Limb (tissue), 2 donors: ENCODE measurements around the gene CNTNAP4.

ENCODE experiments used
- DNase-seq, 2 donors: peaks; one replicate each; pipeline ENCODE4 v3.0.0-alpha.2; 2016; ENCODE audit errors: extremely low spot score in 2 of 2

The CNTNAP4 gene

DNA sequence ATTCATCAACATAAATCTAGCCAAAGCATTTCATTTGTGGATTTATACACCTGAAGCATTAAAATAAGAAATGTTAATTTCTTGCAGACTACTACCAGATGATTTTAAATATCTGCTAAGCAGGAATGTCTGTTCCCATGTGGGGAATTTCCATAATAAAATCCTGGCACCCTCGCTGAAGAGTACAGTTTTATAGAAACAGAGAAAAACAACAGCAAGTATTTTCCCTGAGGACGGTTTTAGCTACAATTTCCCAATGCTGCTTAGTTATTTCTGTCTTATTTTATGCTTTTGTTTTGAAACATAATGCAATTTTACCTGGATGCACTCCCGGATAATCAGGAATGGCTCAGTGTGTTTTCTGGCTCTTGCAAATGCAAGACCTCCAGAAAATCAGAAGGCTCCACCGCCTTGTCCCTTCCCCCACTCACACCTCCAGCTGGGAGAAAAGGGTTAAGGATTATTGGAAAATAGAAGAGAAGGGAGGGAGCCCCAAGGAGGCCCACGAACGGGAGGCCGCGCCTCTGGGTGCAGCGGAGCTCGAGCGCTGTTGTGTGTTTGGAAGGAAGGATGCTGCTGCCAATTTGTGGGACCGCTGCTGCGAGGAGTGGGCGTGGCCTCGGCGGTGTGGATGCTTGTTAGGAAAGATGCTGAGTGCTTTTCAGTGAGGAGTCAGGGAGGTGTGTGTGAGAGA is at the start of gene CNTNAP4:
TSS of gene CNTNAP4 (plus strand) at position 657 of the 694 bp plus-strand sequence. CDS start 262 bp downstream, outside the sequence.
- peak; percentile 52 to 72 for DNase-seq

DNA sequence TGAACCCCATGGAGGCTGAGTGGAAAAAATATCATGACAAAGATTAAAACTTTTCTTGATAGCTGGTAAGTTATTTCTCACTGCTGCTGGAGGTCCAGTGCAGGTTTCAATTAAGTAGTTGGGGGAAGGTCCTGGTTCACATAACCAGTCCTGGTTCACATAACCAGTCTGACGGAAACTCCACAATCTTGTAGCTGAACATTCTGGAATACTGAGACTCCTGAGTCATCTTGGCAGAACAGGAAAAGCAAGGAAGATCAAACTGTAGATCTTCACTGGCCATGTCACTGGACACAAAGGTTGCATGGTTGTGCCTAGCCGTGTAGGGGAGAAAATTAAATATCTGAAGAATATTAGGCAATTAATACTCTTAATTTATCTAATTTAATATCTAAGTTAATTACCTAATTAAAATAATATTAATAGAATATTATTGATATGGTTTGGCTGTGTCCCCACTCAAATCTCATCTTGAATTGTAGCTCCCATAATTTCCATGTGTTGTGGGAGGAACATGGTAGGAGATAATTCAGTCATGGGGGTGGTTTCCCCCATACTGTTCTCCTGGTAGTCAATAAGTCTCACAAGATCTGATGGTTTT is 48.6 kb upstream of the CNTNAP4 start:
- no peak for DNase-seq

DNA sequence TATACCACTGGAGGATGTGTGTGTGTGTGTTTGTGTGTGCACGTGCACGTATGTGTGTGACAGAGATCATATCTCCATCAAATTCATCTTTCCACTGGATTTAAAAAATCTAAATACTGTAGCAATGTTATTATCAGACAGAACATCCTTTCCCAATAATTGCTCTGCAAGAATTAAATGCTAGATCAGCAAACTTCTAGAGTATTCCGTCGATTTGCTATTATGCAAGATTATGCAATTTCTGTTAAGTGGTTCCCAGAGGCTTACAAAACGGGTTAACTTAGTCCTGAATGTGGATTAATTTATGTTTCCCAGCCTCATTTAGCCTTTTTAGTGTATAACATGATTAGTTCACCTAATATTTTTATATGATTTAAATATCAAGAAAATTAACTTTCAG is 44.5 kb upstream of the CNTNAP4 start:
- no peak for DNase-seq

DNA sequence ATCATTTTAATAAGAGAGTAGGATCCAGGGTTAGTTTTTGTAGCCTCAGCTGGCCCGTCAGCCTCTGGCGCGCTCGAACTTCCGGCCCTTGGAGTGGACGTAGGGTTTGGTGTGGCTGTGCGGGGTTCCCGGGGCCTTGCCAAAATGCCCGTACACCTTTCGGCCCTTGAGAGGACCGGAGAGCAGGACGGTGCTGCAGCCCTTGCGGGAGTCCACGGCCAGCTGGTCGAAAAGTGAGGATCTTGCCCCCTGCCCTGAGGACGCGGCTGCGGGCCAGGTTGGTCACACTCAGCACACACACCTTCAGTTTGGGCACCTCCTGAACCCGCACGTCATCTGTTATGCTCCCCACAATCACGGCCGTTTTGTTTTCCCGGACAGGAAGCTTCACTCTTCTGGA is 42.2 kb upstream of the CNTNAP4 start:
- no peak for DNase-seq

DNA sequence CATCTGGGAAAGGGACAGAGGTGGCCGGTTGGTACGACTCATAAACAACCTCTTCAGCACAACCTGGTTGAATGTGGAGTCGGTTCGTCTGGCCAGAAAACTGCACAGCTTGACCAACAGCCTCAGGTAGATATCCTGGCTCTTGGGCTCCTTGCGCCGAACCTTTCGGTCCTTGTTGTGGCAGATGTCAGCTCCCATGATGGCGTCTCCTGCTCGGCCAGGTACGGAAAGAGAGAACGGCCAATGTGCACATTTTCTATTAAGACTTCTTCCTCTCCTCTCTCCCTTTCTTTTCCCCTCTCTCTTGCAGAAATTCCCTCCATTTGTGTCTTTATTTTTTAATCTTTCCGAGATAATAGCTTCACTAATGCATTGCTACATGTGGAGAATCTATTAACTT is 41.8 kb upstream of the CNTNAP4 start:
- DNase-seq, result no peak

DNA sequence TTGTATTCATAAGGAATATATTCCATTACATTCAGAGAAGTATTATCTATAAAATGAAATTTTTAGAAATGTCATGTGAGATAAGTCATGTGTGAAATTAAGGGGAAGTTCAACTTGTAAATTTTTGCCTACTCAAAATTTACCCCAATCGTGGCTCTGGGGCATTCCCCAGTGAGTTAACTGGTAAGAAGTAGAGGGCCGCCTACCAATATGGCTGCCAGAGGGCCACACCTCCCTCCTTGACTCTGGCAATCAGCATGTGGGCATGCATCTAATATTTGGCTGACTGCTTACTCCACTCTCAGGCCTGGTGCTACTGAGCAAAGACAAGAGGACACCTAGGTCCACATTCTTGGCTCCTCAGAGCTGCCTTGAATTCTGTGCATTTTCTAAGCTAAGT is 39.7 kb upstream of the CNTNAP4 start:
- no peak for DNase-seq

DNA sequence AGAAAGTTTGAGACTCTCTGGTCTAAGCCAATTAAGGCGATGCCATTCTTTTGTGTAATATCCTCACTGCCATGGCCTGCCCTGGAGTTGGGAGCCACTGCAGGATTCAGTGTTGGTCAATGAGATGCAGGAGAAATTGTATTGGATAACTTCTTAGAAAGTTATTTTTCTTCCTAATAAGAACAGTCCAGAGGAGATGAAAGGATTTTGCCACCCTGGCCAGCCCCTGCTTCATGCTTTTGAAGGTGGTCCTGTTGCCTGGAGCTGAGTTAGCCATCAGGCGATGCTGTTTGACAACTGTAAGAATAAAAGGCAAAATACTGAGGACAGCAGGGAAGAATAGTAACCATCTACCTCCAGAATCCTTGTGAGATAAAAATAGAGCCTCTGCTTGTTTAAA is 35.4 kb upstream of the CNTNAP4 start:
- DNase-seq, result no peak

DNA sequence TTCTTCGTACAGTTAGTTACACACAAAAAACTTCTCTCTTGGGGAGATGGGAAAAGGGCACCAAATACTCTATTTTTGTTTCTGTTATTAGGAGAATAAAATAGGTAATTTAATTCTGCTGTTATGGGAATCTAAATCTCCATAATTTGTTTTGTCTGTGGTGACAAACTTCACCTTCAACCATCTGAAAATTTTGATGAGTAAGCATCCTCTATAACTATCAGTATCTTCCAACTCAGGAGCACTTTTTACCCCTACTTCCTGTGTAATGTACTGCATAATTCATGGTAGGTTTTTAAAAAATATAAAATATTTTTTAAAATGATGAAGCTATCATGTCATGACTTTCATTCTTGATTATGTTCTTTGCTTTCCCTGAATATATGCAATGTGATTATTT is 33.6 kb upstream of the CNTNAP4 start:
- DNase-seq, result no peak

DNA sequence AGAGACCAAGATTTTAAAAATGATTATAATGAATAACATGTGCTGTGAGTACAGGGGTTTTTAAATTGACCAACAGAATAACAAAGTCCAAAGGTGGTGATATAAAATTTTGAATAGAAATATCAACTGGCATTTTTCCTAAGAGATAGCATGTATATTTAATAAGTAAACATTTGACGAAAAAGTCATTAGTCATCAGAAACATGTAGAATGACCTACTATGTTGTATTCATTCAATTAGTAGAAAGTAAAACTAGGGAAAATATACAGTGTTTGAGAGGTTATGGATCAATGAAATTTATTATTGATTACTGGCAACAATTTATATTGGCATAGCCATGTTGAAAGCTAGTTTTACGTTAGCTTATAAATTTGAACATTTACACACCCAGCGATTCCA is 30.6 kb upstream of the CNTNAP4 start:
- DNase-seq, result no peak

DNA sequence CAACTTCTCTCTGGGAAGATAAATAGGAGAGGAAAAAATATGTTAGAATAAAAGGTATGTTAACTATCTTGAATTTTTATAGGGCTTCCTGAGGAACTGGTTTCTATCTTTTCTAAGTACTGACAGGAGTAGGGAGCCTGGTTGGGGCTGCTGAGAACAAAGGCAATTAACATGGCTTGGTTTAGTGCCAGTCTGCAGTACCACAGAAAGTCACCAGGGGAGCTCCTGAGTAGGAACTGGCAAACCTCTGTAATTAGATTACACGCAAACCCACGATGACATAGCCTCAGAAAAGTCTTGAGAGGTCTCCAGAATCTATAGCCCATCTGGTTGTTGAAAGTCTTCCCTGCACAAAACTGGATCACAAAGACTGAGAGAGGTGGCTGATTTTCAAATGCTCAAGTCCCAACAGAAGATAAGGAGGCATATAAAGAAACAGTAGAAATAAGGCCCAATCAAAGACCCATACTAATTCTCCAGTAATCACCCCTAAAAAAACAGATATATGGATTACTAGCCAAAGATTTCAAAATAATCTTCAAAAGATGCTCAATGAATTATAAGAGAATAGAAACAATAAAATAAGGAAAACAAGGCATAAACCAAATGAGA is 11.7 kb upstream of the CNTNAP4 start:
- no peak for DNase-seq

DNA sequence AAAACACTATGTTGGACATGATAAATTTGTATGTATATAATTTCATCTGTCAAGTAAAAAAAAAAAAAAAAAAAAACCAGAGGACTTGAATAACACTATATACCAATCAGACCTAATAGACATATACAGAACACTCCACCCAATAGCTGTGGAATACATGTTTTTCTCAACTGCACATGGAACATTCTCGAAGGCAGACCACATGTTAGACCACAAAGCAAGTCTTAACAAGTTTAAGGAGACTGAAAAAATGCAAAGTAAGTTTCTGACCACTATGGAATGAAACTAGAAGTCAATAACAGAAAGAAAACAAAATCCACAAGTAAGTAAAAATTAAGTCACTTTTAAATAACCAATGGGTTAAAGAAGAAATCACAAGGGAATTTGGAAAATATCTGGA is 8.4 kb upstream of the CNTNAP4 start:
- no peak for DNase-seq

DNA sequence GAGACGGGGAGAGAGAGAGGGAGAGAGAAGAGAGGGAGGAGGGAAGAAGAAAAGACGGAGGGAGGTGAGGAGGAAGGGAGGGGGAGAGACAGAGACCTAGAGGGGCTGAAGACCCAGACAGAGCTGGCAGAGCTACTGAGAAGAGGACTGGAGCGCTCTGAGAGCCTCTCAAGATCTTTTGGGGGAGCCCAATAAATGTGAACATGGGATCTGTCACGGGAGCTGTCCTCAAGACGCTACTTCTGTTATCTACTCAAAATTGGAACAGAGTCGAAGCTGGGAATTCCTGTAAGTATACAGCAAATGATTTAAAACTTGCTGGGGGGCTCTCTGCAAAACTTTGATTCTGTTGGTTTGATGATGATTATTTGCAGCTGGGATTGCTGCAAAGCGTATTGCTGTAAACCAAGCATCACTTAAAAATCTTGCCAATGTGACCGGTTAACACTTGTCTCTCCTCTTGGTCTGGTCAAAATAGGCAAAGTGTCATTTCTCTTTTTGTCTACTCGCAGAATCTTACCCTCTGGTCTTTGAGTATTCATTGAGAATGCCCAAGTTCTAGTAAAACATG is 344 bp downstream of the CNTNAP4 start:
- no peak for DNase-seq

DNA sequence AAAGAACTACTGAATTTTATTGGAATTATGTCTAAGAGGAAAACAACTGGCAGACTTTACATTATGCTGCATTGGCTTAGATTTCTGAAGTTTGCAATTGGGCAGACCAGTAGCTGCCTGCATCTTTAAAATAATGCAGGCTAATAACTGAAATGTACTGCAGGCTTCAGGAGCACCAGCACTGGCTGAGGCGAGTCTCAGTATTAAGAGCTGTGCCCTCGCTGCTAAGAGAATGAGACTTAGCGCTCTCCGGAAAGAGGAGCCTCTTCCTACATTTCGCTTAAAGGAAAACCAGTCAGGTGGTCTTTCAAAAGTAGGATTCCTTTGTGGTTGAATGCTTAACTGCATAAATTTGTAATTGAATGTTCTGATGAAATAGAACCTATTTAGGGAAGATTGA is 885 bp downstream of the CNTNAP4 start:
- DNase-seq, result no peak

DNA sequence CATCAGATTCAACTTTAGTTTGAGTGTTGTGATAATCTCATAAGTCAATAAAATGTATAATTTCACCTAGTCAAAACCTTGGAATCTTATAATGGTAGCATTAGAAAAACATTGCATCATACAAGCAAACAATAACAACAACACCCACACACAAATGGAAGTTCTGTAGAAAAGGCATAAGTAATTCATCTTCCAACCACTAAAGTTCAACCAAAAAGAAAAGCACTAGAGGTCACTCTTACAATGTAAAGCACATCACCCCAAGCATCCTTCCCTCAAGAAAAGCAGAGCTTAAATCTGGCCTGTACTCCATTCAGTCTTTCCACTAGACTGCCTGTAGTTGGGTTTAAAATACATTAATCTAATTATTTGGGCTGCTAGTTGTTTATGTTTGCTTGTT is 1.8 kb downstream of the CNTNAP4 start:
- DNase-seq, result peak in 1 of 2 donors; percentile 54

DNA sequence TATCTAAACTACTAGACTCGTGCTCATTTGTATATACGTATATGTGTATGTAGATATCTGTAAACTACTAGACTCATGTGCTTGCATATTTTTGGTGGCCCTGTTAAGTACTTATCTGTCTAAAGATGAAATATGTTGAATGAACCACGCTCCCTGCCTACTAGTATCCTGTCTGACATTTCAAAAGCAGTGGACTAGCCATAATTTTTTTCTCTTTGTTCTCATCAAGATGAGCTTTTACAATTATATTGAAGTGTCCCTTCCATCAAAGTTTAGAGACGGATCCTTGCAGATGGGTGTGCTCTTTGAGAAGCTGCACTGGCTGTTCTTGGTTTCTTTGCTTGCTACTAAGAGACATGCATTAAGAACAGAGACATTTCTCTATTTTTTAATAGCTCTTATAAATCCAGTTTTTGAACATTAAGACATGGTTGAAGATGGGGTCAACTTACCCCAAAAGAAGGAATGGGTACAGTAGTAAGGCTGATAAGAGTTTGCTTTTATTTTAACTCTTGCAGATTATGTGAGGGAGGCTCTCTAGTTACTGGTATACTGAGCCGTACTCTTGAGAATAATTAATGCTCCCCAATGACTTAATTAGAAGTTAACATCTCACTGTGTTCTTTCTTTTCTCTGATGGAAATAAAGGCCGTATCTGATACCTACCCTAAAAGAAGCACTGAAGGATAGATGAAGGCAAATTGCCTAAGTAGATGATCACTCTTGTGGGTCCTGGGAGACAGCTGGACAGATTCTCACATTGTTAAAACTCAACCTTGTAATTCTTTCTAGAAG is 3.4 kb downstream of the CNTNAP4 start:
- no peak for DNase-seq

DNA sequence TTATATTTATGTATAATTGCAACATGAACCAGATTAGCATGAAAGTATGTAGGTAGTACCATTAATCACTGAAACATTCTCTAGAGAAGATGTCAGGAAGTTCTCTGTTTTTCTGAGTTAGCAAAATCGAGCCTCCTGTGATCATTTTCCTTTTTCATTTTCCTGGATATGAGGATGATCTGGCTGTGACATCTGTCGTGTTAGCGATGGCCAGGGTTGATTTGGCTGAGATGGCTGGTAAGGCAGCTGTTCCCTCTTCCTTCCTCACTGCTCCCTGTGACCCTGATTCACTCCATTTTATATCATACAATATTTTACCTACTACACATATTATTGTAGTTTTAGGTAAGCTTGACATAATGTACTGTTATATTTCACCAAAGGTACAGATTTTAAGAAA is 10.3 kb downstream of the CNTNAP4 start:
- no peak for DNase-seq

DNA sequence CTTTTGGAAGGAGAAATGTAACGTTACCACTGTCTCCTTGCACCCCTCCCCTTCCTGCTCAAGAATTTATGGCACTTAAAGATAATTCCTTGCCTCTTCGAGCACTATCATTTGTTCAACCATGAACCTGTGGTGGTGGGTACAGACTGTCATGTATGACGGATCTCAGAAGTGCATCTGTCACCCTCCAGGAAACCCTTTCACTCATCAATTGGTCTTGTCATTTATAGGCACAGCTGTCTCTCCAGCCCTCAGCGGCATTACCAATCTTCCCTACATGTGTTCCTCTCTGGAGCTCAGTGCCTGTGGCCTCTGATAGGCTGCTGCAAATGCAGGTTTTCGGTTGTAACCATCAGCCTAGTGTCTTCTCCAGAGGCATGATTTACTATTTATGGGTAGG is 15.0 kb downstream of the CNTNAP4 start:
- DNase-seq, result no peak

DNA sequence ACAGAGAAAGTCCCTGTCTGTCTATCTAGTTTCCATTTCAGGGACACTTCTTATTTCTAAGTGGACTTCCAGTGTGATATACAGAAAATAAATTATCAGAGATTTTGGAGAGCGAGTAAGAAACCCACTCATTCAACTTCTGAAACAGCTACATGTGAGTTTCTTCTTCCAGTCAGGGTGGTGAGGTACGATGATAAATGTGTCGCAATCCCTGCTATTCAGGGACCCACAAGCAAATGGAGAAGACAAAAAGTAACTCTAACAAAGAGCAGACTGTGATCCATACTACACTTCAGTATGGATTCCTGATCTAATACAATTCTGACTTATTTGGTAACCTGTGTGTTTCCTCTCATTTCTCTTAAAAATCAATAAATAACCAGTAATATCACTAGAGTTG is 16.8 kb downstream of the CNTNAP4 start:
- DNase-seq, result no peak

DNA sequence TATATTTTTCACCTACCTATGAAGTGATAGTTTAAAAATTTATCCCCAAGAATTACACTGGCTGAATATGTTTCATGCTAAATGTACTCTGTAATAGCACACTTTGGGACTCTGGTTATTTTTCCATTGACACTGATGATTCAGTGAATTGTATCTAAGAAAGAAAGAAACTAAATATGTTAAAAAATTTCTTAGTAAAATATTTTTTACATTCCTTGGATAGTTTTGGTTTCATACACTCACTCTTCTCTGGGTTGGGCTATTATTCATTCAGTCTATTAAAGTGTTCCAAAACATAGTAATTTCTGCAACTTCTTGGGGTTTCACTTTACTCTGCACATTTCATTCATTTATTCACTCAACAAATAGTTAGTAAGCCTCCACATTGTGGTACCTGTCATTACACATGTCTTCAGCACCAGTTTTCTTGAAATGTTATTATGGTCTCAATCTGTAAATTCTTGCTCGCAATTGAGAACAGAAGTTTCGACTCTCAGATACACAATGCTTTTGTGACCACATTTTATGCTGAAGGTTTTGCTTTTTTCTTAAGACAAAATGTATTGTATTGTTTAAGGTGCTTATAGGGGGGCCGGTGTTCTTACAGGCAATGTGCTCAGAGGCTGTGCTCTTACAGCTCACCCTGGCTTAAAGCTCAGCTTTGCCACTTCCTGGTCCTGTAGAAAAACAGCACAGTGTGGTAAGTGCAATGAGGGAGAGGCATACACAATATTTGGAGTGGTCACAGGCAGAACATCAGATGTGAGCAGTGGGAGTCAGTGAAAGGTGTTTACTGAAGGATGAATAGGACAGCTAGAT is 17.4 kb downstream of the CNTNAP4 start:
- no peak for DNase-seq

DNA sequence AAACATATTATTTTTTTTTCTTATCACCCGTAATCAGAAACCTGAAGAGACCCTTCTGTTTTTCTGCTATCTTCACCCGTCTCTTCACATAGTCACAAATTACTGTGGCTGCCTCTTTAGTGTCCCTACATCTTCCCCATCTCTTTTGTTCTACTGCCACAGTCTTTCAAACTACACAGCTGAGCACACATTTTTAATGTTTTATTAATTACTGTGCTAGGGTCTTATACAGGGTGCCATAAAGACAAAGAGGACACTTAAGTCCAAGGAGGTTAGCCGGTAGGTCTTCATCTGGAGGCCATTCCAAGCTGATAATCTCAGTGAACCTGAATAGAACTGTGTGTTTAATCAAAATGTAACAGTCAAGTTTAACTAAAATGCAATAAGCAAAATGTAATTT is 20.7 kb downstream of the CNTNAP4 start:
- no peak for DNase-seq
